AG08396 (cell line): ENCODE results near the gene TMEM269.
"Not testable (repeated sequence)": the region's sequence is repeated elsewhere in the genome, so short reads cannot be mapped to it uniquely, and the experiment has no call there.

ENCODE experiments used
- DNase-seq: peaks from one replicate; pipeline ENCODE4 v3.0.0; 2012; ENCODE audit warnings: low spot score, mixed read lengths

Gene TMEM269

GRCh38 chr1:42748461-42749410 is 36.1 kb upstream of the TMEM269 start:
- DNase-seq: no peak

GRCh38 chr1:42750041-42750440 is 34.8 kb upstream of the TMEM269 start:
- no peak for DNase-seq

GRCh38 chr1:42751511-42752070 is 33.2 kb upstream of the TMEM269 start:
- DNase-seq: not testable (repeated sequence)

GRCh38 chr1:42752284-42752683 is 32.5 kb upstream of the TMEM269 start:
- no peak for DNase-seq

- peak; percentile 70 for DNase-seq
These were observed 31.7 kb upstream of the TMEM269 start for GRCh38 chr1:42753070-42753469.

GRCh38 chr1:42756956-42757891 is 27.6 kb upstream of the TMEM269 start:
- DNase-seq: peak; percentile 72

GRCh38 chr1:42757892-42758275 is 26.9 kb upstream of the TMEM269 start:
- DNase-seq: no peak

GRCh38 chr1:42758641-42759040 is 26.1 kb upstream of the TMEM269 start:
- DNase-seq: no peak

- no peak for DNase-seq
These were observed 25.7 kb upstream of the TMEM269 start for GRCh38 chr1:42759114-42759513.

GRCh38 chr1:42761567-42761966 is 23.2 kb upstream of the TMEM269 start:
- no peak for DNase-seq

GRCh38 chr1:42762269-42762668 is 22.5 kb upstream of the TMEM269 start:
- DNase-seq: no peak

- DNase-seq: no peak
These were observed 19.5 kb upstream of the TMEM269 start for GRCh38 chr1:42765269-42765668.

GRCh38 chr1:42765832-42766740 is 18.7 kb upstream of the TMEM269 start:
- DNase-seq: peak; percentile 74

- DNase-seq: peak; percentile 98
These were observed 17.9 kb upstream of the TMEM269 start, which contains the start of the genes C1orf50 and P3H1 for GRCh38 chr1:42766741-42767509. Gene C1orf50, plus strand, starts transcription at chr1:42767249. Its CDS starts 63 bp downstream, at chr1:42767312. Gene P3H1, minus strand, starts transcription at chr1:42767028. Its CDS starts 57 bp downstream, at chr1:42766971.

- DNase-seq: no peak
These were observed 17.2 kb upstream of the TMEM269 start for GRCh38 chr1:42767510-42768000.

GRCh38 chr1:42768172-42768571 is 16.6 kb upstream of the TMEM269 start:
- DNase-seq: no peak

- no peak for DNase-seq
These were observed 15.0 kb upstream of the TMEM269 start for GRCh38 chr1:42769811-42770210.

- DNase-seq: no peak
These were observed 11.4 kb upstream of the TMEM269 start for GRCh38 chr1:42773420-42773819.

GRCh38 chr1:42774928-42775526 is 9.8 kb upstream of the TMEM269 start:
- DNase-seq: no peak

GRCh38 chr1:42776502-42776901 is 8.3 kb upstream of the TMEM269 start:
- no peak for DNase-seq
